K562 (cell line): Measurements from ENCODE around the gene RNASEH2A. TPM values are rescaled to one million over a fixed set of nuclear protein-coding genes. Genes with fewer than 3 reads are reported as not detected.

Experiments used
- CBFA2T2 ChIP-seq: fragments of 450-650 bp; conservative IDR thresholded peaks from 2 replicates; pipeline ENCODE4 v1.6.1; 2017; ENCODE audit warnings: mild to moderate bottlenecking
- DIDO1 ChIP-seq: fragments of 450-650 bp; IDR thresholded peaks from 2 replicates; pipeline ENCODE4 v1.6.1; 2016; ENCODE audit warnings: low read depth, missing biosample characterization, missing genetic modification characterization
- L3MBTL2 ChIP-seq: fragments of 450-650 bp; IDR thresholded peaks from 2 replicates; pipeline ENCODE4 v1.6.1; 2016; ENCODE audit warnings: mild to moderate bottlenecking, moderate library complexity
- MCM3 ChIP-seq: fragments of 450-650 bp; IDR thresholded peaks from 2 replicates; pipeline ENCODE4 v1.6.1; 2016
- NR2C1 ChIP-seq, 2 experiments: fragments of 450-650 bp; IDR thresholded peaks; 2 replicates each; pipeline ENCODE4 v1.6.1; 2017; ENCODE audit warnings: mild to moderate bottlenecking in 2 of 2, antibody characterized with exemption in 1 of 2, inconsistent platforms in 1 of 2, missing compliant biosample characterization in 1 of 2, missing genetic modification characterization in 1 of 2
- OTX1 ChIP-seq: fragments of 450-650 bp; formaldehyde crosslinking; IDR thresholded peaks from 2 replicates; pipeline ENCODE4 v1.4.0; 2022; ENCODE audit warnings: mild to moderate bottlenecking
- PHB2 ChIP-seq: fragments of 450-650 bp; IDR thresholded peaks from 2 replicates; pipeline ENCODE4 v1.6.1; 2017; ENCODE audit warnings: low read depth
- PTBP1 ChIP-seq: fragments of 200-400 bp; formaldehyde crosslinking; IDR thresholded peaks from 2 replicates; pipeline ENCODE4 v1.6.1; 2017; ENCODE audit warnings: low read depth, low read length
- SNRNP70 ChIP-seq: fragments of 200-400 bp; formaldehyde crosslinking; optimal IDR thresholded peaks from 2 replicates; pipeline ENCODE3; 2017; ENCODE audit warnings: low read depth, low read length
- TAF1 ChIP-seq: IDR thresholded peaks from 2 replicates; pipeline ENCODE4 v1.6.1; 2011; ENCODE audit warnings: mild to moderate bottlenecking, low read length, moderate library complexity; ENCODE audit not compliant: insufficient read depth, control insufficient read depth, severe bottlenecking; ENCODE audit errors: extremely low read depth
- YY1 ChIP-seq, 3 experiments: IDR thresholded peaks; 2 replicates each; pipeline ENCODE4 v1.6.1; 2011; ENCODE audit warnings: low read length in 2 of 3, mild to moderate bottlenecking in 2 of 3, moderate library complexity in 2 of 3, borderline replicate concordance in 1 of 3, control low read depth in 1 of 3, low read depth in 1 of 3; ENCODE audit not compliant: insufficient read depth in 3 of 3, insufficient replicate concordance in 2 of 3, control insufficient read depth in 1 of 3, insufficient read length in 1 of 3; ENCODE audit errors: extremely low read depth in 1 of 3
- ZNF124 ChIP-seq: sonication (generic); formaldehyde crosslinking; IDR thresholded peaks from 2 replicates; pipeline ENCODE4 v1.8.1; 2022; ENCODE audit warnings: missing genetic modification reagents
- ZNF146 ChIP-seq: IDR thresholded peaks from one replicate; pipeline ENCODE4 v1.6.1; 2018; ENCODE audit warnings: missing compliant biosample characterization; ENCODE audit not compliant: unreplicated experiment
- ZNF253 ChIP-seq: fragments of 250-450 bp; sonication (Bioruptor Pico); conservative IDR thresholded peaks from 2 replicates; pipeline ENCODE4 v1.6.1; 2021; ENCODE audit warnings: mild to moderate bottlenecking
- ZNF695 ChIP-seq: fragments of 450-650 bp; formaldehyde crosslinking; IDR thresholded peaks from 2 replicates; pipeline ENCODE4 v1.4.0; 2020; ENCODE audit warnings: mild to moderate bottlenecking, moderate library complexity
- polyA plus RNA-seq, 8 experiments: library from polyadenylated mRNA; depleted of rRNA in 4 of 8; stranded (reverse) in 5 of 8; unstranded in 3 of 8; fragments of >200 nt; fragmentation: Nextera tagmentation in 2 of 8; fragmentation: Illumina TruSeq in 1 of 8; extraction: Ambion mirVana in 2 of 8; extraction: Trizol in 1 of 8; gene quantifications; 2 replicates each; pipeline versions ENCODE4 v1.2.1 to v1.2.3, GENCODE V29; 2011 to 2014; ENCODE audit warnings: inconsistent platforms in 1 of 8, missing spikeins in 1 of 8
- total RNA-seq, 7 experiments: library from RNA; depleted of rRNA in 6 of 7; stranded (reverse); fragments of >200 nt in 6 of 7; fragmentation: Illumina TruSeq in 2 of 7; extraction: Trizol in 2 of 7; gene quantifications; 2 replicates each; pipeline versions ENCODE4 v1.2.1 to v1.2.3, GENCODE V29; 2011 to 2021; ENCODE audit warnings: low replicate concordance in 1 of 7
- TF ChIP-seq, protein P1 (sequence below): fragments of 200-600 bp; sonication (generic); IDR thresholded peaks from one replicate; pipeline ENCODE4 v1.6.1; 2012; ENCODE audit warnings: mild to moderate bottlenecking, low read depth, low read length, inconsistent platforms
- TF ChIP-seq, protein P2 (sequence below): fragments of 450-650 bp; IDR thresholded peaks from 2 replicates; pipeline ENCODE4 v1.6.1; 2014; ENCODE audit warnings: low read depth, mild to moderate bottlenecking, moderate library complexity, borderline replicate concordance

The RNASEH2A gene
- total and polyA plus RNA-seq, 9 of the 15 experiments (the other 6 are each of a cell fraction or from before 2014, with no cell fraction given): 22.3 to 78.0 (median 61.7) TPM

DNA sequence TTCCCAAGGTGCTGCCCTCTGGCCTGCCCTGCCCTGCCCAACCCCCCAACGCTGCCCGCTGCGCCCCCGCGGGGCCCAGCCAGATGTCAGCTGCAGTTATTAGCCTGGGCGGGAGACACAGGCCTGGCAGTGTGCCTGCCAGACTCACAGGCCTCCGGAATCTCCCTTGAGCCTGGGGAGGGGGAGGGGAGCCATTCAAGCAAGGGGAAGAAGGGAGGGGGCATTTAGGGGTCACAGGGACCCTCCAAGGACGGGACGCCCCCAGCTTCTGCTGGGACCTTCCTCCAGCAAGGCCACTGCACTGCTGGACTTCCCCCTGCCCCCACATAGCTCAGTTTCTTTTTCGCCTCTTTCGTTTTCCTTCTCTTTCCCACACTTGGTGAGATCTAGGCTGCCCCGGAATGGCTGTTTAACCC lies 17.7 kb upstream of the RNASEH2A start (continued):
- TF ChIP-seq, protein P1, sequence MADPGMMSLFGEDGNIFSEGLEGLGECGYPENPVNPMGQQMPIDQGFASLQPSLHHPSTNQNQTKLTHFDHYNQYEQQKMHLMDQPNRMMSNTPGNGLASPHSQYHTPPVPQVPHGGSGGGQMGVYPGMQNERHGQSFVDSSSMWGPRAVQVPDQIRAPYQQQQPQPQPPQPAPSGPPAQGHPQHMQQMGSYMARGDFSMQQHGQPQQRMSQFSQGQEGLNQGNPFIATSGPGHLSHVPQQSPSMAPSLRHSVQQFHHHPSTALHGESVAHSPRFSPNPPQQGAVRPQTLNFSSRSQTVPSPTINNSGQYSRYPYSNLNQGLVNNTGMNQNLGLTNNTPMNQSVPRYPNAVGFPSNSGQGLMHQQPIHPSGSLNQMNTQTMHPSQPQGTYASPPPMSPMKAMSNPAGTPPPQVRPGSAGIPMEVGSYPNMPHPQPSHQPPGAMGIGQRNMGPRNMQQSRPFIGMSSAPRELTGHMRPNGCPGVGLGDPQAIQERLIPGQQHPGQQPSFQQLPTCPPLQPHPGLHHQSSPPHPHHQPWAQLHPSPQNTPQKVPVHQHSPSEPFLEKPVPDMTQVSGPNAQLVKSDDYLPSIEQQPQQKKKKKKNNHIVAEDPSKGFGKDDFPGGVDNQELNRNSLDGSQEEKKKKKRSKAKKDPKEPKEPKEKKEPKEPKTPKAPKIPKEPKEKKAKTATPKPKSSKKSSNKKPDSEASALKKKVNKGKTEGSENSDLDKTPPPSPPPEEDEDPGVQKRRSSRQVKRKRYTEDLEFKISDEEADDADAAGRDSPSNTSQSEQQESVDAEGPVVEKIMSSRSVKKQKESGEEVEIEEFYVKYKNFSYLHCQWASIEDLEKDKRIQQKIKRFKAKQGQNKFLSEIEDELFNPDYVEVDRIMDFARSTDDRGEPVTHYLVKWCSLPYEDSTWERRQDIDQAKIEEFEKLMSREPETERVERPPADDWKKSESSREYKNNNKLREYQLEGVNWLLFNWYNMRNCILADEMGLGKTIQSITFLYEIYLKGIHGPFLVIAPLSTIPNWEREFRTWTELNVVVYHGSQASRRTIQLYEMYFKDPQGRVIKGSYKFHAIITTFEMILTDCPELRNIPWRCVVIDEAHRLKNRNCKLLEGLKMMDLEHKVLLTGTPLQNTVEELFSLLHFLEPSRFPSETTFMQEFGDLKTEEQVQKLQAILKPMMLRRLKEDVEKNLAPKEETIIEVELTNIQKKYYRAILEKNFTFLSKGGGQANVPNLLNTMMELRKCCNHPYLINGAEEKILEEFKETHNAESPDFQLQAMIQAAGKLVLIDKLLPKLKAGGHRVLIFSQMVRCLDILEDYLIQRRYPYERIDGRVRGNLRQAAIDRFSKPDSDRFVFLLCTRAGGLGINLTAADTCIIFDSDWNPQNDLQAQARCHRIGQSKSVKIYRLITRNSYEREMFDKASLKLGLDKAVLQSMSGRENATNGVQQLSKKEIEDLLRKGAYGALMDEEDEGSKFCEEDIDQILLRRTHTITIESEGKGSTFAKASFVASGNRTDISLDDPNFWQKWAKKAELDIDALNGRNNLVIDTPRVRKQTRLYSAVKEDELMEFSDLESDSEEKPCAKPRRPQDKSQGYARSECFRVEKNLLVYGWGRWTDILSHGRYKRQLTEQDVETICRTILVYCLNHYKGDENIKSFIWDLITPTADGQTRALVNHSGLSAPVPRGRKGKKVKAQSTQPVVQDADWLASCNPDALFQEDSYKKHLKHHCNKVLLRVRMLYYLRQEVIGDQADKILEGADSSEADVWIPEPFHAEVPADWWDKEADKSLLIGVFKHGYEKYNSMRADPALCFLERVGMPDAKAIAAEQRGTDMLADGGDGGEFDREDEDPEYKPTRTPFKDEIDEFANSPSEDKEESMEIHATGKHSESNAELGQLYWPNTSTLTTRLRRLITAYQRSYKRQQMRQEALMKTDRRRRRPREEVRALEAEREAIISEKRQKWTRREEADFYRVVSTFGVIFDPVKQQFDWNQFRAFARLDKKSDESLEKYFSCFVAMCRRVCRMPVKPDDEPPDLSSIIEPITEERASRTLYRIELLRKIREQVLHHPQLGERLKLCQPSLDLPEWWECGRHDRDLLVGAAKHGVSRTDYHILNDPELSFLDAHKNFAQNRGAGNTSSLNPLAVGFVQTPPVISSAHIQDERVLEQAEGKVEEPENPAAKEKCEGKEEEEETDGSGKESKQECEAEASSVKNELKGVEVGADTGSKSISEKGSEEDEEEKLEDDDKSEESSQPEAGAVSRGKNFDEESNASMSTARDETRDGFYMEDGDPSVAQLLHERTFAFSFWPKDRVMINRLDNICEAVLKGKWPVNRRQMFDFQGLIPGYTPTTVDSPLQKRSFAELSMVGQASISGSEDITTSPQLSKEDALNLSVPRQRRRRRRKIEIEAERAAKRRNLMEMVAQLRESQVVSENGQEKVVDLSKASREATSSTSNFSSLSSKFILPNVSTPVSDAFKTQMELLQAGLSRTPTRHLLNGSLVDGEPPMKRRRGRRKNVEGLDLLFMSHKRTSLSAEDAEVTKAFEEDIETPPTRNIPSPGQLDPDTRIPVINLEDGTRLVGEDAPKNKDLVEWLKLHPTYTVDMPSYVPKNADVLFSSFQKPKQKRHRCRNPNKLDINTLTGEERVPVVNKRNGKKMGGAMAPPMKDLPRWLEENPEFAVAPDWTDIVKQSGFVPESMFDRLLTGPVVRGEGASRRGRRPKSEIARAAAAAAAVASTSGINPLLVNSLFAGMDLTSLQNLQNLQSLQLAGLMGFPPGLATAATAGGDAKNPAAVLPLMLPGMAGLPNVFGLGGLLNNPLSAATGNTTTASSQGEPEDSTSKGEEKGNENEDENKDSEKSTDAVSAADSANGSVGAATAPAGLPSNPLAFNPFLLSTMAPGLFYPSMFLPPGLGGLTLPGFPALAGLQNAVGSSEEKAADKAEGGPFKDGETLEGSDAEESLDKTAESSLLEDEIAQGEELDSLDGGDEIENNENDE: no peak
- TF ChIP-seq L3MBTL2: no peak
- TF ChIP-seq ZNF124 (CRISPR knock-in tag): no peak
- no peak for TF ChIP-seq PTBP1
- no peak for TF ChIP-seq MCM3
- TF ChIP-seq NR2C1 (IDR thresholded peaks at IDR 0.05): no peak
- 0 out of 2 replicates have a peak, but pooled peaks have one; percentile 10 for TF ChIP-seq NR2C1 (tag; IDR thresholded peaks at IDR 0.05)
- TF ChIP-seq ZNF695: no peak
- TF ChIP-seq CBFA2T2: peak; percentile 50
- TF ChIP-seq ZNF146 (CRISPR knock-in tag): no peak
- TF ChIP-seq YY1 (IDR thresholded peaks at IDR 0.05; ENCODE audit: borderline replicate concordance in 1 of 3, control insufficient read depth in 1 of 3, extremely low read depth in 1 of 3, insufficient read depth in 3 of 3, insufficient read length in 1 of 3, insufficient replicate concordance in 2 of 3, low read depth in 1 of 3, low read length in 2 of 3): peak in 1 of 3 experiments; percentile 23
- no peak for TF ChIP-seq SNRNP70
- no peak for TF ChIP-seq PHB2
- no peak for TF ChIP-seq TAF1
- TF ChIP-seq DIDO1 (tag): no peak
- TF ChIP-seq, protein P2, sequence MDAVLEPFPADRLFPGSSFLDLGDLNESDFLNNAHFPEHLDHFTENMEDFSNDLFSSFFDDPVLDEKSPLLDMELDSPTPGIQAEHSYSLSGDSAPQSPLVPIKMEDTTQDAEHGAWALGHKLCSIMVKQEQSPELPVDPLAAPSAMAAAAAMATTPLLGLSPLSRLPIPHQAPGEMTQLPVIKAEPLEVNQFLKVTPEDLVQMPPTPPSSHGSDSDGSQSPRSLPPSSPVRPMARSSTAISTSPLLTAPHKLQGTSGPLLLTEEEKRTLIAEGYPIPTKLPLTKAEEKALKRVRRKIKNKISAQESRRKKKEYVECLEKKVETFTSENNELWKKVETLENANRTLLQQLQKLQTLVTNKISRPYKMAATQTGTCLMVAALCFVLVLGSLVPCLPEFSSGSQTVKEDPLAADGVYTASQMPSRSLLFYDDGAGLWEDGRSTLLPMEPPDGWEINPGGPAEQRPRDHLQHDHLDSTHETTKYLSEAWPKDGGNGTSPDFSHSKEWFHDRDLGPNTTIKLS: no peak
- TF ChIP-seq OTX1 (CRISPR knock-in tag): no peak
- TF ChIP-seq ZNF253 (CRISPR knock-in tag): no peak
